ENCODE data around the gene PFN1. TPM values are rescaled to one million over a fixed set of nuclear protein-coding genes. Genes with fewer than 3 reads are reported as not detected.

PFN1 gene
- total RNA-seq, 1 experiment from 2014 or later, result 1,213 TPM

GRCh38 chr17:4967539-4968485, 19.5 kb upstream of the PFN1 start, which contains the start of gene SPAG7:
Gene SPAG7, minus strand, starts transcription at chr17:4967817. Its CDS starts 13 bp downstream, at chr17:4967804.
- H3K4me3 ChIP-seq (replicated peaks in 1 of 2; ENCODE audit: low read depth in 1 of 2, low read length in 2 of 2), result peak within 1 kb of the TSS; percentile 70 to 79
- no peaks in the 10 kb centered on the region for H3K9me2 ChIP-seq (ENCODE audit: insufficient read depth)
- H3K36me3 ChIP-seq (ENCODE audit: control insufficient read depth in 1 of 2, insufficient read depth in 2 of 2, low read length in 2 of 2), result peaks cover 4 to 13% of the 10 kb centered on the region in 2 experiments; a peak in 3 of 4 replicates
- no peaks in the 10 kb centered on the region for H4K20me1 ChIP-seq (ENCODE audit: insufficient read depth)
- H3K79me2 ChIP-seq (ENCODE audit: insufficient read depth, low read length), result peaks cover 17% of the 10 kb centered on the region; the same call in 1 of the 2 replicates
- intact Hi-C loops (cut with micrococcal nuclease), result loop anchor here (1.0 kb wide), 4 partner anchors 18 to 59 kb away; partner anchors contain the start of genes CAMTA2, RNF167 and SLC25A11
- peaks cover 19 to 33% of the 10 kb centered on the region in 2 experiments for H3K4me1 ChIP-seq (ENCODE audit: control insufficient read depth in 1 of 2, insufficient read depth in 2 of 2, low read length in 2 of 2)
- DNase-seq (ENCODE audit: low read depth, low spot score) (peak; percentile 95), ATAC-seq (peak; percentile 64)
- no peaks in the 10 kb centered on the region for H3K27me3 ChIP-seq (ENCODE audit: insufficient read depth, low read length)
- H2AFZ ChIP-seq (ENCODE audit: low read depth, low read length, poor library complexity, severe bottlenecking), result no peak within 1 kb of the TSS
- peak within 1 kb of the TSS; percentile 84 for H3K4me2 ChIP-seq (ENCODE audit: low read length)
- ChIA-PET POLR2A (interaction anchor here (0.7 to 5.0 kb wide), 12 partner anchors 11 to 177 kb away, joined by 3 to 45 read pairs (median 8); partner anchors contain the start of genes CAMTA2, ENO3, PFN1 and RNF167), CTCF (interaction anchor here (1.3 to 2.2 kb wide), 7 partner anchors 10 to 94 kb away, joined by 3 to 12 read pairs (median 7); partner anchors contain the start of genes CAMTA2, CHRNE, RNF167 and SLC25A11), RAD21 (ENCODE audit: low non-redundant PET in 1 of 2, low total read pairs in 2 of 2, uncharacterized antibody in 2 of 2, unreplicated experiment in 2 of 2) (interaction anchor here (0.8 to 2.2 kb wide), 4 partner anchors 20 to 59 kb away, joined by 3 to 11 read pairs (median 7); partner anchors contain the start of genes RNF167 (in 2 of the 2), SLC25A11 (in 2 of the 2) and PFN1 (in 1 of the 2))
- peak within 1 kb of the TSS; percentile 80 for H3K9ac ChIP-seq (ENCODE audit: low read length)
- no peaks in the 10 kb centered on the region for H3K9me3 ChIP-seq (ENCODE audit: control insufficient read depth in 1 of 2, insufficient read depth in 1 of 2, low read depth in 1 of 2, low read length in 2 of 2)
- BruUV-seq (replicated peaks), result no TSS peak
- peak within 1 kb of the TSS; percentile 96 for H3K27ac ChIP-seq (ENCODE audit: low read depth, low read length)
- TF ChIP-seq SIN3A (IDR thresholded peaks at IDR 0.05; ENCODE audit: low read depth) (no peak), ELF1 (IDR thresholded peaks at IDR 0.05; ENCODE audit: borderline replicate concordance, low read depth) (no peak; the same call in 1 of the 2 replicates), ZFX (IDR thresholded peaks at IDR 0.05) (peak; percentile 70), MAX (IDR thresholded peaks at IDR 0.05) (peak; percentile 91; the same call in 1 of the 2 replicates), SP1 (IDR thresholded peaks at IDR 0.05; ENCODE audit: low read depth) (0 out of 2 replicates have a peak, but pooled peaks have one; percentile 20), EZH2 (IDR thresholded peaks at IDR 0.05) (no peak), JUND (IDR thresholded peaks at IDR 0.05) (0 out of 2 replicates have a peak, but pooled peaks have one; percentile 38), FOSL1 (IDR thresholded peaks at IDR 0.05; ENCODE audit: low read depth) (no peak), ATF3 (IDR thresholded peaks at IDR 0.05) (no peak), RAD21 (IDR thresholded peaks at IDR 0.05; ENCODE audit: low read depth) (peak; percentile 59), ZNF274 (IDR thresholded peaks at IDR 0.05; ENCODE audit: low read depth, low read length) (no peak), CBX3 (IDR thresholded peaks at IDR 0.05; ENCODE audit: low read depth) (no peak), CEBPB (IDR thresholded peaks at IDR 0.05; ENCODE audit: low read depth) (no peak), ZBTB33 (IDR thresholded peaks at IDR 0.05; ENCODE audit: extremely low read depth, insufficient replicate concordance, low read length) (no peak), REST (IDR thresholded peaks at IDR 0.05; ENCODE audit: low read depth) (no peak), YY1 (IDR thresholded peaks at IDR 0.05; ENCODE audit: extremely low read depth, insufficient replicate concordance, low read depth, low read length) (peak; percentile 97), SRF (IDR thresholded peaks at IDR 0.05; ENCODE audit: low read depth) (peak; percentile 95), EZH2phosphoT487 (IDR thresholded peaks at IDR 0.05; ENCODE audit: borderline replicate concordance) (no peak), POLR2A (IDR thresholded peaks at IDR 0.05; ENCODE audit: borderline replicate concordance, extremely low read depth, insufficient read depth, insufficient read length) (peak; percentile 56), TCF7L2 (IDR thresholded peaks at IDR 0.05; ENCODE audit: borderline replicate concordance, extremely low read depth, insufficient read depth, insufficient read length) (peak; percentile 55)

All from HCT116 (cell line).